PC-3 (cell line): ENCODE results near the gene SLCO3A1. TPM values are rescaled to one million over a fixed set of nuclear protein-coding genes. Genes with fewer than 3 reads are reported as not detected.

Experiments used
- ATAC-seq: fragments of 200-7000 bp; cut with Tn5 transposase; 2 replicates; pipeline ENCODE4 v1.9.1; 2020; ENCODE audit warnings: mild to moderate bottlenecking, moderate library complexity
- BruUV-seq: library from RNA; stranded (reverse); fragments of 400-500 nt; replicated peaks from 2 replicates; lab custom pipeline; 2021; lab: Mats Ljungman, UMichigan
- CTCF ChIA-PET: fragments of 300-600 bp; sonication (Branson Sonifier 250); formaldehyde crosslinking; loops from one replicate; lab custom pipeline; 2022; ENCODE audit warnings: antibody characterized with exemption; lab: Charles Lee
- POLR2A ChIA-PET: fragments of 300-600 bp; sonication (Branson Sonifier 250); formaldehyde crosslinking; loops from one replicate; lab custom pipeline; 2022; ENCODE audit warnings: antibody characterized with exemption; ENCODE audit not compliant: unreplicated experiment; lab: Charles Lee
- DNase-seq: peaks from one replicate; pipeline ENCODE4 v3.0.0-alpha.2; 2015
- H2AFZ ChIP-seq: fragments of 300-600 bp; sonication (generic); 2 replicates; pipeline ENCODE4 v1.6.0; 2016; ENCODE audit warnings: antibody characterized with exemption, low read length
- H3F3A ChIP-seq: fragments of 300-600 bp; sonication (generic); one replicate; pipeline ENCODE4 v1.6.0; 2017; ENCODE audit warnings: antibody characterized with exemption, low read length, control low read depth, mild to moderate bottlenecking; ENCODE audit not compliant: unreplicated experiment
- H3K27ac ChIP-seq: fragments of 300-600 bp; sonication (generic); 2 replicates; pipeline ENCODE4 v1.5.1; 2016; ENCODE audit warnings: mild to moderate bottlenecking, low read length
- H3K27me3 ChIP-seq: fragments of 300-600 bp; sonication (generic); 2 replicates; pipeline ENCODE4 v1.6.1; 2016; ENCODE audit warnings: low read length, mixed read lengths
- H3K36me3 ChIP-seq: fragments of 300-600 bp; sonication (generic); 2 replicates; pipeline ENCODE4 v1.6.1; 2016; ENCODE audit warnings: low read depth, mixed run types, low read length, mixed read lengths
- H3K4me1 ChIP-seq: fragments of 300-600 bp; sonication (generic); 2 replicates; pipeline ENCODE4 v1.5.1; 2016; ENCODE audit warnings: low read length; ENCODE audit not compliant: insufficient read depth
- H3K4me2 ChIP-seq: fragments of 300-600 bp; sonication (generic); 2 replicates; pipeline ENCODE4 v1.6.0; 2016; ENCODE audit warnings: low read length
- H3K4me3 ChIP-seq: fragments of 300-600 bp; sonication (generic); 2 replicates; pipeline ENCODE4 v1.5.1; 2016; ENCODE audit warnings: mild to moderate bottlenecking, low read length, mixed read lengths
- H3K79me2 ChIP-seq: fragments of 300-600 bp; sonication (generic); 2 replicates; pipeline ENCODE4 v1.6.1; 2017; ENCODE audit warnings: low read length, mixed read lengths
- H3K9ac ChIP-seq: fragments of 300-600 bp; sonication (generic); 2 replicates; pipeline ENCODE4 v1.6.0; 2016; ENCODE audit warnings: mild to moderate bottlenecking, low read length
- H3K9me2 ChIP-seq: fragments of 300-600 bp; sonication (generic); replicated peaks from 2 replicates; pipeline ENCODE4 v1.6.1; 2016; ENCODE audit warnings: mixed run types, low read length, mixed read lengths
- H3K9me3 ChIP-seq: fragments of 300-600 bp; sonication (generic); 2 replicates; pipeline ENCODE4 v1.6.1; 2016; ENCODE audit warnings: low read length, mixed read lengths
- H4K20me1 ChIP-seq: fragments of 300-600 bp; sonication (generic); 2 replicates; pipeline ENCODE4 v1.6.1; 2016; ENCODE audit warnings: low read length, mixed read lengths
- CTCF ChIP-seq: fragments of 300-600 bp; sonication (generic); conservative IDR thresholded peaks from 2 replicates; pipeline ENCODE4 v1.5.1; 2017; ENCODE audit warnings: antibody characterized with exemption, low read depth, mild to moderate bottlenecking, low read length
- EZH2 ChIP-seq: fragments of 300-600 bp; sonication (generic); IDR thresholded peaks from one replicate; pipeline ENCODE4 v1.6.1; 2017; ENCODE audit warnings: antibody characterized with exemption, mild to moderate bottlenecking, low read length; ENCODE audit not compliant: unreplicated experiment
- EZH2phosphoT487 ChIP-seq: fragments of 300-600 bp; sonication (generic); IDR thresholded peaks from 2 replicates; pipeline ENCODE4 v1.6.1; 2018; ENCODE audit warnings: mild to moderate bottlenecking, antibody characterized with exemption, low read length, borderline replicate concordance
- intact Hi-C: fragments of 100-400 bp; cut with micrococcal nuclease; formaldehyde crosslinking; loops from 2 replicates; pipeline ENCODE4 v1.9.0; 2023
- total RNA-seq: library from RNA; depleted of rRNA; stranded (reverse); fragments of >200 nt; gene quantifications from 2 replicates; pipeline ENCODE4 v1.2.3, GENCODE V29; 2014

SLCO3A1 gene
- total RNA-seq, 1 experiment from 2014 or later = 0.07 TPM

GRCh38 chr15:92124657-92125010 lies 271.1 kb downstream of the SLCO3A1 start:
- ChIA-PET CTCF (no interaction called here), POLR2A (no interaction called here)
- no peak overlapping the region for H3K27ac ChIP-seq
- no peak overlapping the region for H2AFZ ChIP-seq
- TF ChIP-seq EZH2phosphoT487 = no peak
- peaks cover 41% of the 10 kb centered on the region for H3K27me3 ChIP-seq
- no peaks in the 10 kb centered on the region for H3K36me3 ChIP-seq
- H3K4me1 ChIP-seq = no peaks in the 10 kb centered on the region
- H3K4me2 ChIP-seq = no peak overlapping the region
- BruUV-seq = no TSS peak
- no peaks in the 10 kb centered on the region for H3K9me3 ChIP-seq
- DNase-seq (no peak), ATAC-seq (no peak)
- no peaks in the 10 kb centered on the region for H3K79me2 ChIP-seq
- H3K9me2 ChIP-seq = no peaks in the 10 kb centered on the region
- H3K9ac ChIP-seq = no peak overlapping the region
- no peaks in the 10 kb centered on the region for H4K20me1 ChIP-seq
- H3K4me3 ChIP-seq = no peak overlapping the region
- no peaks in the 10 kb centered on the region for H3F3A ChIP-seq
- intact Hi-C loops = no loop called here

GRCh38 chr15:92128788-92129187 lies 275.3 kb downstream of the SLCO3A1 start:
- intact Hi-C loops = no loop called here
- H3K9me3 ChIP-seq = no peaks in the 10 kb centered on the region
- CTCF ChIA-PET = no interaction called here

GRCh38 chr15:92130244-92130643 lies 276.7 kb downstream of the SLCO3A1 start:
- no peaks in the 10 kb centered on the region for H3K9me2 ChIP-seq
- no peaks in the 10 kb centered on the region for H3K4me1 ChIP-seq
- no peak overlapping the region for H3K4me3 ChIP-seq
- ATAC-seq (no peak), DNase-seq (no peak)
- no peak overlapping the region for H2AFZ ChIP-seq
- BruUV-seq = no TSS peak
- intact Hi-C loops = no loop called here
- no peaks in the 10 kb centered on the region for H3K79me2 ChIP-seq
- H4K20me1 ChIP-seq = no peaks in the 10 kb centered on the region
- peaks cover 41% of the 10 kb centered on the region for H3K27me3 ChIP-seq
- no peaks in the 10 kb centered on the region for H3K9me3 ChIP-seq
- ChIA-PET CTCF (no interaction called here), POLR2A (no interaction called here)
- no peaks in the 10 kb centered on the region for H3F3A ChIP-seq
- H3K4me2 ChIP-seq = no peak overlapping the region
- no peak overlapping the region for H3K9ac ChIP-seq
- TF ChIP-seq EZH2 = no peak
- no peak for TF ChIP-seq CTCF
- TF ChIP-seq EZH2phosphoT487 = no peak
- H3K27ac ChIP-seq = no peak overlapping the region
- H3K36me3 ChIP-seq = no peaks in the 10 kb centered on the region

More at GRCh38 chr15:92128788-92129187, 275.3 kb downstream of the SLCO3A1 start:
- no peak overlapping the region for H3K4me3 ChIP-seq
- no peaks in the 10 kb centered on the region for H3F3A ChIP-seq
- no peak overlapping the region for H2AFZ ChIP-seq
- no peak overlapping the region for H3K4me2 ChIP-seq
- ATAC-seq = no peak
- no peaks in the 10 kb centered on the region for H3K79me2 ChIP-seq
- H3K27ac ChIP-seq = no peak overlapping the region
- DNase-seq = no peak
- H3K27me3 ChIP-seq = peaks cover 41% of the 10 kb centered on the region
- POLR2A ChIA-PET = no interaction called here
- H3K36me3 ChIP-seq = no peaks in the 10 kb centered on the region
- BruUV-seq = no TSS peak
- TF ChIP-seq EZH2phosphoT487 = no peak
- TF ChIP-seq EZH2 = no peak
- no peak for TF ChIP-seq CTCF
- no peaks in the 10 kb centered on the region for H4K20me1 ChIP-seq
- H3K4me1 ChIP-seq = no peaks in the 10 kb centered on the region
- H3K9ac ChIP-seq = no peak overlapping the region
- H3K9me2 ChIP-seq = no peaks in the 10 kb centered on the region
